GM23248 (cell line): Measurements from ENCODE around the gene ALPK3. TPM values are rescaled to one million over a fixed set of nuclear protein-coding genes. Genes with fewer than 3 reads are reported as not detected.

ENCODE experiments used
- DNase-seq: peaks from one replicate; pipeline ENCODE4 v3.0.0-alpha.2; 2015
- H2AFZ ChIP-seq: fragments of 200-600 bp; sonication (generic); 2 replicates; pipeline ENCODE4 v1.6.1; 2016; ENCODE audit warnings: antibody characterized with exemption
- H3F3A ChIP-seq: fragments of 200-600 bp; sonication (generic); 2 replicates; pipeline ENCODE4 v1.6.1; 2016; ENCODE audit warnings: mild to moderate bottlenecking, antibody characterized with exemption, mixed run types; ENCODE audit not compliant: insufficient read depth
- H3K27ac ChIP-seq: fragments of 200-600 bp; sonication (generic); 2 replicates; pipeline ENCODE4 v1.5.1; 2016; ENCODE audit warnings: mild to moderate bottlenecking
- H3K27me3 ChIP-seq: fragments of 200-600 bp; sonication (generic); replicated peaks from 2 replicates; pipeline ENCODE4 v1.6.1; 2016; ENCODE audit warnings: mild to moderate bottlenecking; ENCODE audit not compliant: insufficient read depth
- H3K36me3 ChIP-seq: fragments of 200-600 bp; sonication (generic); 2 replicates; pipeline ENCODE4 v1.6.1; 2016; ENCODE audit warnings: low read depth, mild to moderate bottlenecking
- H3K4me1 ChIP-seq: fragments of 200-600 bp; sonication (generic); 2 replicates; pipeline ENCODE4 v1.6.1; 2016; ENCODE audit warnings: mild to moderate bottlenecking; ENCODE audit not compliant: insufficient read depth
- H3K4me2 ChIP-seq: fragments of 200-600 bp; sonication (generic); one replicate; pipeline ENCODE4 v1.6.1; 2016; ENCODE audit warnings: mild to moderate bottlenecking; ENCODE audit not compliant: unreplicated experiment
- H3K4me3 ChIP-seq: fragments of 200-600 bp; sonication (generic); 2 replicates; pipeline ENCODE4 v1.5.1; 2016; ENCODE audit warnings: mild to moderate bottlenecking
- H3K79me2 ChIP-seq: fragments of 200-600 bp; sonication (generic); 2 replicates; pipeline ENCODE4 v1.6.1; 2016; ENCODE audit warnings: mild to moderate bottlenecking; ENCODE audit not compliant: insufficient read depth
- H3K9ac ChIP-seq: fragments of 200-600 bp; sonication (generic); 2 replicates; pipeline ENCODE4 v1.6.1; 2016; ENCODE audit warnings: mild to moderate bottlenecking
- H3K9me2 ChIP-seq: fragments of 200-600 bp; sonication (generic); 2 replicates; pipeline ENCODE4 v1.6.1; 2016; ENCODE audit warnings: mixed run types, mild to moderate bottlenecking, moderate library complexity; ENCODE audit not compliant: insufficient read depth
- H3K9me3 ChIP-seq: fragments of 200-600 bp; sonication (generic); one replicate; pipeline ENCODE4 v1.6.1; 2017; ENCODE audit warnings: low read depth
- H4K20me1 ChIP-seq: fragments of 200-600 bp; sonication (generic); 2 replicates; pipeline ENCODE4 v1.6.0; 2016; ENCODE audit not compliant: insufficient read depth
- EZH2 ChIP-seq: fragments of 200-600 bp; sonication (generic); IDR thresholded peaks from 2 replicates; pipeline ENCODE4 v1.6.1; 2018; ENCODE audit warnings: antibody characterized with exemption, mild to moderate bottlenecking; ENCODE audit not compliant: insufficient read depth, poor library complexity, severe bottlenecking
- EZH2phosphoT487 ChIP-seq: fragments of 200-600 bp; sonication (generic); IDR thresholded peaks from 2 replicates; pipeline ENCODE4 v1.6.1; 2018; ENCODE audit warnings: antibody characterized with exemption, moderate library complexity, mild to moderate bottlenecking, low read depth; ENCODE audit not compliant: insufficient read depth
- WGBS, 2 experiments: methylation state at CpG; one replicate each; pipeline ENCODE4 v1.1.6; 2015 to 2017; ENCODE audit warnings: low lambda C conversion rate in 2 of 2, low coverage in 1 of 2; ENCODE audit errors: missing lambda C conversion rate in 2 of 2; 5-methylcytosine and 5-hydroxymethylcytosine counted together
- in situ Hi-C: fragments of 300-500 bp; cut with MboI; formaldehyde crosslinking; loops from 2 replicates; pipeline ENCODE4 v1.15.0; 2020
- polyA plus RNA-seq: library from polyadenylated mRNA; unstranded; fragments of >200 nt; fragmentation: Nextera tagmentation; extraction: Ambion mirVana; gene quantifications from 2 replicates; pipeline ENCODE4 v1.2.1, GENCODE V29; 2016
- total RNA-seq: library from RNA; depleted of rRNA; stranded (reverse); fragments of >200 nt; shearing (Covaris generic); gene quantifications from 2 replicates; pipeline ENCODE4 v1.2.3, GENCODE V29; 2014

The ALPK3 gene
- total and polyA plus RNA-seq, 2 experiments from 2014 or later, result 5.0 TPM; not detected in 1

GRCh38 chr15:84836844-84837243, 19.7 kb downstream of the ALPK3 start:
- Histone ChIP-seq H3K9me3 (no peaks in the 10 kb centered on the region), H3K4me2 (no peak overlapping the region), H3K79me2 (no peaks in the 10 kb centered on the region), H3K9me2 (no peaks in the 10 kb centered on the region), H2AFZ (no peak overlapping the region), H3K27me3 (no peaks in the 10 kb centered on the region), H3K9ac (no peak overlapping the region), H3F3A (no peaks in the 10 kb centered on the region), H4K20me1 (no peaks in the 10 kb centered on the region), H3K27ac (no peak overlapping the region), H3K4me3 (no peak overlapping the region), H3K36me3 (no peaks in the 10 kb centered on the region), H3K4me1 (peaks cover 11% of the 10 kb centered on the region; the same call in 1 of the 2 replicates)
- WGBS, 2 experiments, result 86 to 93% methylated on average over 1 of the region's 1 CpG
- DNase-seq, result no peak
- in situ Hi-C loops, result no loop called here
- TF ChIP-seq EZH2 (no peak), EZH2phosphoT487 (no peak)

- no peak overlapping the region for H3K27ac ChIP-seq
- TF ChIP-seq EZH2phosphoT487 (no peak), EZH2 (no peak)
- H3K4me1 ChIP-seq, result peaks cover 11% of the 10 kb centered on the region; the same call in 1 of the 2 replicates
- H4K20me1 ChIP-seq, result no peaks in the 10 kb centered on the region
- H3K4me3 ChIP-seq, result no peak overlapping the region
- no peak overlapping the region for H2AFZ ChIP-seq
- H3K9me3 ChIP-seq, result no peaks in the 10 kb centered on the region
- in situ Hi-C loops, result no loop called here
- H3K9ac ChIP-seq, result no peak overlapping the region
- 92 to 93% methylated on average over 22 to 23 of the region's 23 CpGs for WGBS, 2 experiments
- H3K79me2 ChIP-seq, result no peaks in the 10 kb centered on the region
- no peaks in the 10 kb centered on the region for H3K27me3 ChIP-seq
- H3K36me3 ChIP-seq, result no peaks in the 10 kb centered on the region
- H3K9me2 ChIP-seq, result no peaks in the 10 kb centered on the region
- H3F3A ChIP-seq, result no peaks in the 10 kb centered on the region
- DNase-seq, result no peak
- no peak overlapping the region for H3K4me2 ChIP-seq
Observed at GRCh38 chr15:84839714-84840113, 22.6 kb downstream of the ALPK3 start.

- Histone ChIP-seq H3K9me3 (no peaks in the 10 kb centered on the region), H3K27ac (no peak overlapping the region), H3K9ac (peak overlapping the region; percentile 34; the same call in 1 of the 2 replicates), H4K20me1 (no peaks in the 10 kb centered on the region), H3K27me3 (no peaks in the 10 kb centered on the region), H3K36me3 (no peaks in the 10 kb centered on the region), H3K4me3 (no peak overlapping the region), H3K79me2 (no peaks in the 10 kb centered on the region), H3F3A (no peaks in the 10 kb centered on the region), H3K9me2 (no peaks in the 10 kb centered on the region), H2AFZ (no peak overlapping the region), H3K4me1 (peaks cover 11% of the 10 kb centered on the region; the same call in 1 of the 2 replicates), H3K4me2 (no peak overlapping the region)
- in situ Hi-C loops, result no loop called here
- WGBS, 2 experiments, result 69 to 81% methylated on average over 10 of the region's 10 CpGs
- no peak for DNase-seq
- TF ChIP-seq EZH2 (no peak), EZH2phosphoT487 (no peak)
Observed at GRCh38 chr15:84840255-84840654, 23.1 kb downstream of the ALPK3 start.

- H3K9ac ChIP-seq, result peak overlapping the region; percentile 34; the same call in 1 of the 2 replicates
- H3F3A ChIP-seq, result no peaks in the 10 kb centered on the region
- no peaks in the 10 kb centered on the region for H3K36me3 ChIP-seq
- in situ Hi-C loops, result no loop called here
- no peak overlapping the region for H3K4me2 ChIP-seq
- no peak overlapping the region for H3K4me3 ChIP-seq
- no peaks in the 10 kb centered on the region for H3K79me2 ChIP-seq
- TF ChIP-seq EZH2phosphoT487 (no peak), EZH2 (no peak)
- H4K20me1 ChIP-seq, result no peaks in the 10 kb centered on the region
- H3K27ac ChIP-seq, result no peak overlapping the region
- H2AFZ ChIP-seq, result no peak overlapping the region
- WGBS, 2 experiments, result 69 to 73% methylated on average over 12 of the region's 12 CpGs
- no peaks in the 10 kb centered on the region for H3K27me3 ChIP-seq
- H3K9me2 ChIP-seq, result no peaks in the 10 kb centered on the region
- peaks cover 11% of the 10 kb centered on the region; the same call in 1 of the 2 replicates for H3K4me1 ChIP-seq
- H3K9me3 ChIP-seq, result no peaks in the 10 kb centered on the region
- DNase-seq, result peak; percentile 88
Observed at GRCh38 chr15:84840741-84841429, 23.7 kb downstream of the ALPK3 start.
